Adrenal gland (tissue), 12 donors: ENCODE data around the gene IRX6. TPM values are rescaled to one million over a fixed set of nuclear protein-coding genes. Genes with fewer than 3 reads are reported as not detected.

Experiments
- DNase-seq, 7 donors: peaks; one replicate each; pipeline ENCODE4 v3.0.0-alpha.2; 2019 to 2020
- H3K27ac ChIP-seq, 5 donors: fragments of 200-600 bp; sonication (generic) in 4 of 5; 1 replicate in 3 of 5; 2 replicates in 2 of 5; pipeline versions ENCODE4 v1.5.1 to v1.8.0; 2016 to 2020; ENCODE audit warnings: mild to moderate bottlenecking in 1 of 5
- H3K27me3 ChIP-seq: fragments of 200-600 bp; 2 replicates; pipeline ENCODE4 v1.8.0; 2021
- H3K36me3 ChIP-seq, 2 donors: fragments of 200-600 bp; replicated peaks in 1 of 2; 1 replicate in 1 of 2; 2 replicates in 1 of 2; pipeline versions ENCODE4 v1.5.1 to v1.8.0; 2018 to 2022
- H3K4me1 ChIP-seq, 2 donors: fragments of 200-600 bp; replicated peaks in 1 of 2; 1 replicate in 1 of 2; 2 replicates in 1 of 2; pipeline versions ENCODE4 v1.5.1 to v1.8.0; 2018 to 2021
- H3K4me3 ChIP-seq, 4 donors: fragments of 200-600 bp; sonication (generic) in 3 of 4; one replicate each; pipeline ENCODE4 v1.5.1; 2016 to 2018
- H3K9me3 ChIP-seq, 3 donors: fragments of 200-600 bp; sonication (generic) in 1 of 3; replicated peaks in 1 of 3; 1 replicate in 2 of 3; 2 replicates in 1 of 3; pipeline versions ENCODE4 v1.5.1 to v1.8.0; 2016 to 2021
- POLR2A ChIP-seq, 2 donors: fragments of 450-650 bp; IDR thresholded peaks; one replicate each; pipeline ENCODE4 v1.6.1; 2017; ENCODE audit warnings: antibody characterized with exemption in 2 of 2, mild to moderate bottlenecking in 2 of 2, moderate library complexity in 1 of 2
- WGBS, 4 donors: extraction: QIAGEN DNeasy Blood & Tissue Kit in 2 of 4; methylation state at CpG; one replicate each; pipeline versions ENCODE4 v1.1.5 to v1.1.7; 2013 to 2017; 5-methylcytosine and 5-hydroxymethylcytosine counted together
- intact Hi-C, 2 donors: fragments of 100-400 bp; cut with DNase I; formaldehyde crosslinking; loops; one replicate each; pipeline versions ENCODE4 v1.14.1 to v1.15.0; 2022 to 2023
- polyA plus RNA-seq, 3 donors: library from polyadenylated mRNA; stranded (reverse); fragments of 200-250 nt in 2 of 3; fragments of 350-450 nt in 1 of 3; fragmentation: Illumina TruSeq in 1 of 3; extraction: RNeasy Lipid Tissue Mini Kit (QIAGEN cat#74804) in 1 of 3; gene quantifications; one replicate each; pipeline ENCODE4 v1.2.3, GENCODE V29; 2013 to 2014
- total RNA-seq, 9 donors: library from RNA; depleted of rRNA in 4 of 9; stranded (reverse); fragments of >200 nt in 4 of 9; fragments of 120-200 nt in 1 of 9; fragmentation: NEBNext Ultra II Directional in 1 of 9; extraction: Animal tissue kit (Norgen Biotek cat#: 25700) in 1 of 9; gene quantifications; one replicate each; pipeline versions ENCODE4 v1.1.0 to v1.2.4, GENCODE V29; 2013 to 2023
- TF ChIP-seq, protein P1 (sequence below), 6 experiments: fragments of 450-650 bp in 4 of 6; fragments of 200-600 bp in 2 of 6; sonication (generic) in 1 of 6; IDR thresholded peaks; 1 replicate in 5 of 6; 2 replicates in 1 of 6; pipeline versions ENCODE4 v1.5.1 to v1.8.0; 2016 to 2021; ENCODE audit warnings: antibody characterized with exemption in 6 of 6, mild to moderate bottlenecking in 2 of 6, moderate library complexity in 1 of 6
- donor health status: healthy with polysubstance abuse.
- donor health status: Bipolar disorder and iron deficiency.
- donor health status: DM: yes; HTN: yes; CAD: no.
- donor health status: DM: no; HTN: no; CAD: no.
- donor health status: DM: no; HTN: no; CAD: no.
- donor health status: DM: yes; HTN: yes; CAD: no.

Gene IRX6
- total and polyA plus RNA-seq, 12 donors: 0.13 to 0.61 TPM; not detected in 10

DNA sequence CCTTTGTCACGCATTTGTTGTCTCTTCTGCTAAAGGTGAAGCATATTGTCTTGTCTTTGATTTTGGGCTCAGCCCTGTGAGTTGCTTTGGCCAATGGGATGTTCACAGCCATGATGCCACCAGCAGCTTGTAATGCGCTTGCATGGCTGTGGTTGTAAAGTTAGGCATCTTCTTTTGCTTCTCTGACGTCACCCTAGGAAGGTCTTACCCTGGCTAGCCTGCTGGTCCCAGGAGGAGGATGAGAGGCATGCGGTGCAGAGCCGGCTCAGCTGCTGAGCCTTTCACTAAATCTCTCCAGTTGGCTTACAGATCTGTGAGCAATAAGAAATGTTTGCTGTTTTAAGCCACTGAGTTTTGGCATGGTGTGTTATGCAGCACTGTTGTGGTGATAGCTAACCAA, 40.8 kb downstream of the IRX6 start:
- H3K36me3 ChIP-seq: no peaks in the 10 kb centered on the region
- H3K27ac ChIP-seq: no peak overlapping the region
- DNase-seq: no peak
- H3K9me3 ChIP-seq: no peaks in the 10 kb centered on the region
- H3K27me3 ChIP-seq: peaks cover 11% of the 10 kb centered on the region
- 66 to 92% (median 77%) methylated on average over 1 to 5 of the region's 5 CpGs for WGBS, 4 donors
- TF ChIP-seq, protein P1, sequence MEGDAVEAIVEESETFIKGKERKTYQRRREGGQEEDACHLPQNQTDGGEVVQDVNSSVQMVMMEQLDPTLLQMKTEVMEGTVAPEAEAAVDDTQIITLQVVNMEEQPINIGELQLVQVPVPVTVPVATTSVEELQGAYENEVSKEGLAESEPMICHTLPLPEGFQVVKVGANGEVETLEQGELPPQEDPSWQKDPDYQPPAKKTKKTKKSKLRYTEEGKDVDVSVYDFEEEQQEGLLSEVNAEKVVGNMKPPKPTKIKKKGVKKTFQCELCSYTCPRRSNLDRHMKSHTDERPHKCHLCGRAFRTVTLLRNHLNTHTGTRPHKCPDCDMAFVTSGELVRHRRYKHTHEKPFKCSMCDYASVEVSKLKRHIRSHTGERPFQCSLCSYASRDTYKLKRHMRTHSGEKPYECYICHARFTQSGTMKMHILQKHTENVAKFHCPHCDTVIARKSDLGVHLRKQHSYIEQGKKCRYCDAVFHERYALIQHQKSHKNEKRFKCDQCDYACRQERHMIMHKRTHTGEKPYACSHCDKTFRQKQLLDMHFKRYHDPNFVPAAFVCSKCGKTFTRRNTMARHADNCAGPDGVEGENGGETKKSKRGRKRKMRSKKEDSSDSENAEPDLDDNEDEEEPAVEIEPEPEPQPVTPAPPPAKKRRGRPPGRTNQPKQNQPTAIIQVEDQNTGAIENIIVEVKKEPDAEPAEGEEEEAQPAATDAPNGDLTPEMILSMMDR (IDR thresholded peaks at IDR 0.05): no peak
- TF ChIP-seq POLR2A (IDR thresholded peaks at IDR 0.05): no peak
- intact Hi-C loops: no loop called here
- no peak overlapping the region for H3K4me3 ChIP-seq
- H3K4me1 ChIP-seq: no peaks in the 10 kb centered on the region

DNA sequence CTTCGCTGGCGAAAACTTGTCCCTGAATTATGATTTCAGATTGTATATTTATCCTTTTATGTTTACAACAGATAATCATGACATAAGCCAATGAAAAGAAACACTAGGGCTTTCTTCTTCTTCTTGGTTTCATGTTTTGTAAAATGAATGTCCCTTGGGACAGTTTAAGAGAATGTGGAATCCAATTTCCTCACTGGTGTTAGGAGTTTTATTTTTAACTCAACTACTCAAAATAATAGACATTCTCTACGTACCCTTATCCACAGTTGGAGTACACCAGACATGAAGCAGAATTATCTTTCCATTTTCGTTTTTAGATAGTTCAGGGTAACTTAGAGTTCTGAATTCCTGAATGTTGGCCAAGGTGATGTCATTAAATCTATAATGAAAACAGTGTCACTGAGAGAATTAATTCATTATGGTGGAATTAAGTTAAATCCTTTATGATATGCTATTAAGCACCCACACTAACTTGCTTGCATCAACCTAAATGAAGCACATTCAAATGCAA, 43.4 kb downstream of the IRX6 start:
- no peak overlapping the region for H3K27ac ChIP-seq
- H3K36me3 ChIP-seq: no peaks in the 10 kb centered on the region
- H3K9me3 ChIP-seq: no peaks in the 10 kb centered on the region
- intact Hi-C loops: no loop called here
- TF ChIP-seq POLR2A (IDR thresholded peaks at IDR 0.05): no peak
- no peak overlapping the region for H3K4me3 ChIP-seq
- no peaks in the 10 kb centered on the region for H3K4me1 ChIP-seq
- DNase-seq: no peak
- 37 to 48% (median 44%) methylated on average over 4 of the region's 4 CpGs for WGBS, 4 donors
- H3K27me3 ChIP-seq: peaks cover 18% of the 10 kb centered on the region

DNA sequence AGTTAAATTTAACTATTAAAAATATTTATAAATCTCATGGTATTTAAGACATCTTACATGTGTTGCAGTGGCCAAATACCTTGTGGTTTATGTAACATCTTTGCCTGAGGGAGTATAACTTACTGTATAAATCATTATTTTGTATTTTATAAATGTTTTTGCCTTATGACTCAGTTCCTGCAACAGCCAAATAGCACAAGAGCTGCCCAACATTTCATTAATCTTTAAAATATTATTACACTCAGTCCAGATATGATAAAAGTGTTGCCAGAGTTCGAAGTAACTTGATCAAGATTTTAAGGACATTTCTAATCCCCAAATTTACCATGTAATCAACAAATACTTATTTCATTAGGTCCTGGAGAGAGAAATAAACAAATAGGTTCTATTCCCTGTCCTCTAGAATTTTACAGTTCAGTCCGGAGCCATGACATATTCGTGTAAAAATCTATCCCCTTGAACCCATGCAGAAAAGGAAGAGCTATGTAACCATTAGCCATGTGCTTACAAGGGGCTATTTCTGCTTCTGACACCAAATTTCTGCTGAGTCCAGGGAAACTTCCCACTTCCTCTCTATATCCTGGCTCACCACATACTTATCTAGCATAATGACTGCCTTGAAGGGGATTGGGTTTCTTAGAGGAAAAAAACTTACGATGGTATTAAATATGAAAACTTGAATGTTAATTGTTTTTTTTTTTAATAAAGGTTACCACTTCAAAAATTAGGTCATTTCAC, 44.0 kb downstream of the IRX6 start:
- no peak for TF ChIP-seq POLR2A (IDR thresholded peaks at IDR 0.05)
- TF ChIP-seq, protein P1 (IDR thresholded peaks at IDR 0.05): no peak
- Histone ChIP-seq H3K9me3 (no peaks in the 10 kb centered on the region), H3K36me3 (no peaks in the 10 kb centered on the region), H3K27ac (no peak overlapping the region), H3K27me3 (peaks cover 18% of the 10 kb centered on the region), H3K4me1 (no peaks in the 10 kb centered on the region), H3K4me3 (no peak overlapping the region)
- intact Hi-C loops: no loop called here
- peak in 1 of 7 donors; percentile 13 for DNase-seq
- WGBS, 4 donors: 32 to 45% (median 42%) methylated on average over 4 of the region's 4 CpGs

DNA sequence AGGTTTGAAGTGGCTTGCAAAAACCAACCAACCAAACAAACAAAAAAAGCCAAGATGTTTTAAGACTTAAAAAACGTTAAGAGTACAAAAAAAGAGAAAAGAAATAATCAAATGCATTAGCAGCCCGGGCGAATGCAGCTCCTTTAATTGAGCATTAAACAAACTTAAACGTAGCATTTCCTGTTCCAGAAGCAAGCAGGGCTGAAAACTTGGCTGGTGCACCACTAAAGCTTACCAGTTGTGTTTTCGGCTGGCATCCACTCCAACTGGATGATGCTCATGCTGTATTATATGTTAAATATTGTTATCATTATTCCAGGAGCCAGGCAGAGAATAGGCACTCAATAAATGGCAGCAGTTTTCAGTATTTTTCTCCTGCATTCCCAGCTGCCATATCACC, 45.1 kb downstream of the IRX6 start:
- Histone ChIP-seq H3K36me3 (no peaks in the 10 kb centered on the region), H3K4me1 (no peaks in the 10 kb centered on the region), H3K9me3 (no peaks in the 10 kb centered on the region), H3K27me3 (peaks cover 18% of the 10 kb centered on the region), H3K4me3 (no peak overlapping the region), H3K27ac (no peak overlapping the region)
- no peak for TF ChIP-seq POLR2A (IDR thresholded peaks at IDR 0.05)
- TF ChIP-seq, protein P1 (IDR thresholded peaks at IDR 0.05): no peak
- WGBS, 4 donors: 41 to 60% (median 49%) methylated on average over 5 of the region's 5 CpGs
- intact Hi-C loops: no loop called here
- no peak for DNase-seq
